K562 (cell line): ENCODE results near the gene NR1H3. TPM values are rescaled to one million over a fixed set of nuclear protein-coding genes. Genes with fewer than 3 reads are reported as not detected.

ENCODE experiments used
- COPS2 ChIP-seq: fragments of 450-650 bp; conservative IDR thresholded peaks from 2 replicates; pipeline ENCODE4 v1.6.1; 2016; ENCODE audit warnings: mild to moderate bottlenecking, moderate library complexity
- FOXK2 ChIP-seq, 2 experiments: fragments of 450-650 bp; IDR thresholded peaks in 1 of 2; conservative IDR thresholded peaks in 1 of 2; 2 replicates each; pipeline ENCODE4 v1.6.1; 2016; ENCODE audit warnings: low read depth in 2 of 2, mild to moderate bottlenecking in 1 of 2
- GABPB1 ChIP-seq: sonication (generic); formaldehyde crosslinking; IDR thresholded peaks from 2 replicates; pipeline ENCODE4 v1.8.0; 2022; ENCODE audit warnings: mild to moderate bottlenecking, missing genetic modification reagents
- KAT2B ChIP-seq: IDR thresholded peaks from one replicate; pipeline ENCODE4 v1.6.1; 2012; ENCODE audit warnings: low read depth, mild to moderate bottlenecking, control low read depth, inconsistent platforms, low read length, moderate library complexity
- KDM1A ChIP-seq, 2 experiments: fragments of 450-650 bp; IDR thresholded peaks; 2 replicates each; pipeline ENCODE4 v1.6.1; 2016; ENCODE audit warnings: mild to moderate bottlenecking in 2 of 2
- KLF13 ChIP-seq: fragments of 450-650 bp; IDR thresholded peaks from 2 replicates; pipeline ENCODE4 v1.6.1; 2016; ENCODE audit warnings: missing genetic modification characterization, low read depth, mild to moderate bottlenecking, missing compliant biosample characterization, moderate library complexity, borderline replicate concordance
- MYBL2 ChIP-seq, 2 experiments: fragments of 450-650 bp in 1 of 2; sonication (generic) in 1 of 2; formaldehyde crosslinking in 1 of 2; IDR thresholded peaks; 2 replicates each; pipeline versions ENCODE4 v1.6.1 to v1.8.1; 2017 to 2022; ENCODE audit warnings: borderline replicate concordance in 1 of 2, inconsistent platforms in 1 of 2, low read depth in 1 of 2, mild to moderate bottlenecking in 1 of 2, missing genetic modification reagents in 1 of 2, moderate library complexity in 1 of 2
- NRF1 ChIP-seq, 2 experiments: fragments of 450-650 bp; IDR thresholded peaks in 1 of 2; conservative IDR thresholded peaks in 1 of 2; 2 replicates each; pipeline ENCODE4 v1.6.1; 2014; ENCODE audit warnings: mild to moderate bottlenecking in 2 of 2
- POLR2H ChIP-seq: IDR thresholded peaks from 2 replicates; pipeline ENCODE4 v1.6.1; 2016; ENCODE audit warnings: missing genetic modification characterization, low read depth, mild to moderate bottlenecking, control low read depth, missing compliant biosample characterization, moderate library complexity
- RBFOX2 ChIP-seq: fragments of 200-400 bp; formaldehyde crosslinking; IDR thresholded peaks from 2 replicates; pipeline ENCODE4 v1.6.1; 2017; ENCODE audit warnings: low read depth, mild to moderate bottlenecking, low read length, moderate library complexity
- RBM22 ChIP-seq: fragments of 200-400 bp; formaldehyde crosslinking; IDR thresholded peaks from 2 replicates; pipeline ENCODE4 v1.6.1; 2018; ENCODE audit warnings: low read length, low read depth; ENCODE audit not compliant: poor library complexity, severe bottlenecking
- TEAD1 ChIP-seq, 2 experiments: fragments of 450-650 bp in 1 of 2; sonication (generic) in 1 of 2; formaldehyde crosslinking; IDR thresholded peaks; 2 replicates each; pipeline versions ENCODE4 v1.4.0 to v1.8.0; 2020 to 2022; ENCODE audit warnings: mild to moderate bottlenecking in 2 of 2, missing genetic modification reagents in 1 of 2
- XRCC5 ChIP-seq: fragments of 200-400 bp; formaldehyde crosslinking; IDR thresholded peaks from 2 replicates; pipeline ENCODE4 v1.6.1; 2017; ENCODE audit warnings: low read depth, mild to moderate bottlenecking, low read length
- ZNF175 ChIP-seq: fragments of 200-800 bp; sonication (Bioruptor generic); IDR thresholded peaks from 2 replicates; pipeline ENCODE4 v1.6.1; 2016; ENCODE audit warnings: low read depth, mild to moderate bottlenecking, missing genetic modification characterization, missing compliant biosample characterization
- ZNF431 ChIP-seq: sonication (generic); formaldehyde crosslinking; IDR thresholded peaks from 2 replicates; pipeline ENCODE4 v1.8.0; 2022; ENCODE audit warnings: mild to moderate bottlenecking, missing genetic modification reagents
- ZNF507 ChIP-seq: conservative IDR thresholded peaks from 2 replicates; pipeline ENCODE4 v1.6.1; 2017; ENCODE audit warnings: missing genetic modification characterization, missing compliant biosample characterization
- ZNF586 ChIP-seq: fragments of 450-650 bp; formaldehyde crosslinking; conservative IDR thresholded peaks from 2 replicates; pipeline ENCODE4 v1.4.0; 2020; ENCODE audit warnings: mild to moderate bottlenecking, moderate library complexity
- polyA plus RNA-seq, 8 experiments: library from polyadenylated mRNA; depleted of rRNA in 4 of 8; stranded (reverse) in 5 of 8; unstranded in 3 of 8; fragments of >200 nt; fragmentation: Nextera tagmentation in 2 of 8; fragmentation: Illumina TruSeq in 1 of 8; extraction: Ambion mirVana in 2 of 8; extraction: Trizol in 1 of 8; gene quantifications; 2 replicates each; pipeline versions ENCODE4 v1.2.1 to v1.2.3, GENCODE V29; 2011 to 2014; ENCODE audit warnings: inconsistent platforms in 1 of 8, missing spikeins in 1 of 8
- total RNA-seq, 7 experiments: library from RNA; depleted of rRNA in 6 of 7; stranded (reverse); fragments of >200 nt in 6 of 7; fragmentation: Illumina TruSeq in 2 of 7; extraction: Trizol in 2 of 7; gene quantifications; 2 replicates each; pipeline versions ENCODE4 v1.2.1 to v1.2.3, GENCODE V29; 2011 to 2021; ENCODE audit warnings: low replicate concordance in 1 of 7
- TF ChIP-seq, protein P1 (sequence below): fragments of 250-450 bp; sonication (Bioruptor Pico); IDR thresholded peaks from 2 replicates; pipeline ENCODE4 v1.8.0; 2022; ENCODE audit warnings: inconsistent platforms, mild to moderate bottlenecking, moderate library complexity, borderline replicate concordance
- TF ChIP-seq, protein P2 (sequence below): fragments of 250-450 bp; sonication (Bioruptor Pico); IDR thresholded peaks from 2 replicates; pipeline ENCODE4 v1.5.0; 2020; ENCODE audit warnings: mild to moderate bottlenecking
- TF ChIP-seq, protein P3 (sequence below): sonication (generic); formaldehyde crosslinking; IDR thresholded peaks from 2 replicates; pipeline ENCODE4 v1.5.0; 2020; ENCODE audit warnings: missing genetic modification reagents
- TF ChIP-seq, protein P4 (sequence below): fragments of 450-650 bp; formaldehyde crosslinking; IDR thresholded peaks from 2 replicates; pipeline ENCODE4 v1.4.0; 2022; ENCODE audit warnings: mild to moderate bottlenecking, moderate library complexity
- TF ChIP-seq, protein P5 (sequence below), 2 experiments: fragments of 450-650 bp in 1 of 2; sonication (generic) in 1 of 2; formaldehyde crosslinking in 1 of 2; IDR thresholded peaks in 1 of 2; conservative IDR thresholded peaks in 1 of 2; 2 replicates each; pipeline versions ENCODE4 v1.6.1 to v1.8.1; 2016 to 2023; ENCODE audit warnings: mild to moderate bottlenecking in 2 of 2, moderate library complexity in 2 of 2, inconsistent platforms in 1 of 2, missing genetic modification reagents in 1 of 2

NR1H3 gene
- total and polyA plus RNA-seq, 9 of the 15 experiments (the other 6 are each of a cell fraction or from before 2014, with no cell fraction given), result 8.2 to 26.0 (median 11.9) TPM

DNA sequence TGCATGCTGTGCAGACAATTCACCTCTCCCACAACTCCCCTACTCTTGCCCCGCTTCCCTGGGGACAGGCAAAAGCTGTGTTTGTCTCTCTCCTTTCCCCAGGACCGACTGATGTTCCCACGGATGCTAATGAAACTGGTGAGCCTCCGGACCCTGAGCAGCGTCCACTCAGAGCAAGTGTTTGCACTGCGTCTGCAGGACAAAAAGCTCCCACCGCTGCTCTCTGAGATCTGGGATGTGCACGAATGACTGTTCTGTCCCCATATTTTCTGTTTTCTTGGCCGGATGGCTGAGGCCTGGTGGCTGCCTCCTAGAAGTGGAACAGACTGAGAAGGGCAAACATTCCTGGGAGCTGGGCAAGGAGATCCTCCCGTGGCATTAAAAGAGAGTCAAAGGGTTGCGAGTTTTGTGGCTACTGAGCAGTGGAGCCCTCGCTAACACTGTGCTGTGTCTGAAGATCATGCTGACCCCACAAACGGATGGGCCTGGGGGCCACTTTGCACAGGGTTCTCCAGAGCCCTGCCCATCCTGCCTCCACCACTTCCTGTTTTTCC lies 10.7 kb downstream of the NR1H3 start (continued):
- TF ChIP-seq, protein P1, sequence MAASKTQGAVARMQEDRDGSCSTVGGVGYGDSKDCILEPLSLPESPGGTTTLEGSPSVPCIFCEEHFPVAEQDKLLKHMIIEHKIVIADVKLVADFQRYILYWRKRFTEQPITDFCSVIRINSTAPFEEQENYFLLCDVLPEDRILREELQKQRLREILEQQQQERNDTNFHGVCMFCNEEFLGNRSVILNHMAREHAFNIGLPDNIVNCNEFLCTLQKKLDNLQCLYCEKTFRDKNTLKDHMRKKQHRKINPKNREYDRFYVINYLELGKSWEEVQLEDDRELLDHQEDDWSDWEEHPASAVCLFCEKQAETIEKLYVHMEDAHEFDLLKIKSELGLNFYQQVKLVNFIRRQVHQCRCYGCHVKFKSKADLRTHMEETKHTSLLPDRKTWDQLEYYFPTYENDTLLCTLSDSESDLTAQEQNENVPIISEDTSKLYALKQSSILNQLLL, result no peak
- no peak for TF ChIP-seq RBM22
- no peak for TF ChIP-seq KAT2B
- TF ChIP-seq, protein P2, sequence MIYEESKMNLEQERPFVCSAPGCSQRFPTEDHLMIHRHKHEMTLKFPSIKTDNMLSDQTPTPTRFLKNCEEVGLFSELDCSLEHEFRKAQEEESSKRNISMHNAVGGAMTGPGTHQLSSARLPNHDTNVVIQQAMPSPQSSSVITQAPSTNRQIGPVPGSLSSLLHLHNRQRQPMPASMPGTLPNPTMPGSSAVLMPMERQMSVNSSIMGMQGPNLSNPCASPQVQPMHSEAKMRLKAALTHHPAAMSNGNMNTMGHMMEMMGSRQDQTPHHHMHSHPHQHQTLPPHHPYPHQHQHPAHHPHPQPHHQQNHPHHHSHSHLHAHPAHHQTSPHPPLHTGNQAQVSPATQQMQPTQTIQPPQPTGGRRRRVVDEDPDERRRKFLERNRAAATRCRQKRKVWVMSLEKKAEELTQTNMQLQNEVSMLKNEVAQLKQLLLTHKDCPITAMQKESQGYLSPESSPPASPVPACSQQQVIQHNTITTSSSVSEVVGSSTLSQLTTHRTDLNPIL (CRISPR knock-in tag), result no peak
- TF ChIP-seq GABPB1 (CRISPR knock-in tag), result no peak
- TF ChIP-seq ZNF507, result no peak
- no peak for TF ChIP-seq ZNF586 (CRISPR knock-in tag)
- 0 out of 2 replicates have a peak, but pooled peaks have one; percentile 9 for TF ChIP-seq POLR2H (tag)
- no peak for TF ChIP-seq FOXK2 (conservative IDR thresholded peaks at IDR 0.05 in 1 of 2, IDR thresholded peaks at IDR 0.05 in 1 of 2; ENCODE audit: low read depth in 2 of 2)
- TF ChIP-seq ZNF175, result no peak
- no peak for TF ChIP-seq KDM1A (IDR thresholded peaks at IDR 0.05)
- TF ChIP-seq XRCC5, result no peak
- TF ChIP-seq, protein P3, sequence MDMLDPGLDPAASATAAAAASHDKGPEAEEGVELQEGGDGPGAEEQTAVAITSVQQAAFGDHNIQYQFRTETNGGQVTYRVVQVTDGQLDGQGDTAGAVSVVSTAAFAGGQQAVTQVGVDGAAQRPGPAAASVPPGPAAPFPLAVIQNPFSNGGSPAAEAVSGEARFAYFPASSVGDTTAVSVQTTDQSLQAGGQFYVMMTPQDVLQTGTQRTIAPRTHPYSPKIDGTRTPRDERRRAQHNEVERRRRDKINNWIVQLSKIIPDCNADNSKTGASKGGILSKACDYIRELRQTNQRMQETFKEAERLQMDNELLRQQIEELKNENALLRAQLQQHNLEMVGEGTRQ (CRISPR knock-in tag), result no peak
- TF ChIP-seq TEAD1 (CRISPR knock-in tag; IDR thresholded peaks at IDR 0.05), result 0 out of 4 replicates have a peak, but pooled peaks of 1 of the 2 experiments have one; percentile 13
- TF ChIP-seq, protein P4, sequence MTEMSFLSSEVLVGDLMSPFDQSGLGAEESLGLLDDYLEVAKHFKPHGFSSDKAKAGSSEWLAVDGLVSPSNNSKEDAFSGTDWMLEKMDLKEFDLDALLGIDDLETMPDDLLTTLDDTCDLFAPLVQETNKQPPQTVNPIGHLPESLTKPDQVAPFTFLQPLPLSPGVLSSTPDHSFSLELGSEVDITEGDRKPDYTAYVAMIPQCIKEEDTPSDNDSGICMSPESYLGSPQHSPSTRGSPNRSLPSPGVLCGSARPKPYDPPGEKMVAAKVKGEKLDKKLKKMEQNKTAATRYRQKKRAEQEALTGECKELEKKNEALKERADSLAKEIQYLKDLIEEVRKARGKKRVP, result no peak
- TF ChIP-seq, protein P5, sequence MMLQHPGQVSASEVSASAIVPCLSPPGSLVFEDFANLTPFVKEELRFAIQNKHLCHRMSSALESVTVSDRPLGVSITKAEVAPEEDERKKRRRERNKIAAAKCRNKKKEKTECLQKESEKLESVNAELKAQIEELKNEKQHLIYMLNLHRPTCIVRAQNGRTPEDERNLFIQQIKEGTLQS (IDR thresholded peaks at IDR 0.05), result no peak
- TF ChIP-seq, protein P5 (CRISPR knock-in tag; conservative IDR thresholded peaks at IDR 0.05), result peak; percentile 41
- no peak for TF ChIP-seq NRF1 (conservative IDR thresholded peaks at IDR 0.05 in 1 of 2, IDR thresholded peaks at IDR 0.05 in 1 of 2)
- no peak for TF ChIP-seq ZNF431 (CRISPR knock-in tag)
- no peak for TF ChIP-seq RBFOX2
- TF ChIP-seq COPS2, result no peak
- TF ChIP-seq KLF13 (tag), result no peak
- TF ChIP-seq MYBL2 (IDR thresholded peaks at IDR 0.05; ENCODE audit: low read depth), result no peak
- TF ChIP-seq MYBL2 (CRISPR knock-in tag; IDR thresholded peaks at IDR 0.05; ENCODE audit: borderline replicate concordance), result no peak
